CD14-positive monocyte (primary cell): ENCODE measurements around the gene TMEM174. TPM values are rescaled to one million over a fixed set of nuclear protein-coding genes. Genes with fewer than 3 reads are reported as not detected.

ENCODE experiments used
- DNase-seq, 3 donors: peaks; one replicate each; pipeline ENCODE4 v3.0.0-alpha.2; 2011 to 2022
- H2AFZ ChIP-seq: 2 replicates; pipeline ENCODE4 v1.6.0; 2012; ENCODE audit warnings: mild to moderate bottlenecking, low read depth, low read length, inconsistent platforms; ENCODE audit not compliant: insufficient read depth, poor library complexity, severe bottlenecking
- H3K27ac ChIP-seq, 2 donors: 1 replicate in 1 of 2; 2 replicates in 1 of 2; pipeline ENCODE4 v1.5.1; 2012 to 2013; ENCODE audit warnings: low read length in 2 of 2, control low read depth in 1 of 2, inconsistent platforms in 1 of 2, low read depth in 1 of 2, mild to moderate bottlenecking in 1 of 2
- H3K27me3 ChIP-seq, 2 donors: one replicate each; pipeline versions ENCODE4 v1.6.0 to v1.6.1; 2011 to 2013; ENCODE audit warnings: low read length in 2 of 2; ENCODE audit not compliant: control insufficient read depth in 2 of 2, insufficient read depth in 2 of 2
- H3K36me3 ChIP-seq, 2 donors: replicated peaks in 1 of 2; 1 replicate in 1 of 2; 2 replicates in 1 of 2; pipeline versions ENCODE4 v1.5.1 to v1.6.1; 2012 to 2013; ENCODE audit warnings: low read length in 2 of 2, control low read depth in 1 of 2, inconsistent platforms in 1 of 2, mild to moderate bottlenecking in 1 of 2; ENCODE audit not compliant: insufficient read depth in 2 of 2, control insufficient read depth in 1 of 2
- H3K4me1 ChIP-seq, 2 donors: 1 replicate in 1 of 2; 2 replicates in 1 of 2; pipeline versions ENCODE4 v1.5.1 to v1.6.1; 2012 to 2013; ENCODE audit warnings: low read length in 2 of 2, control low read depth in 1 of 2, inconsistent platforms in 1 of 2, mild to moderate bottlenecking in 1 of 2, moderate library complexity in 1 of 2; ENCODE audit not compliant: insufficient read depth in 2 of 2, control insufficient read depth in 1 of 2
- H3K4me2 ChIP-seq: replicated peaks from 2 replicates; pipeline ENCODE3; 2012; ENCODE audit warnings: low read length, moderate library complexity, mild to moderate bottlenecking; ENCODE audit not compliant: poor library complexity, severe bottlenecking; ENCODE audit errors: extremely low read depth
- H3K4me3 ChIP-seq, 3 experiments: fragments of 200-600 bp in 1 of 3; sonication (generic) in 1 of 3; replicated peaks in 1 of 3; 1 replicate in 2 of 3; 2 replicates in 1 of 3; pipeline ENCODE4 v1.5.1; 2011 to 2013; ENCODE audit warnings: low read length in 3 of 3, mild to moderate bottlenecking in 3 of 3, control low read depth in 2 of 3, low read depth in 2 of 3, inconsistent platforms in 1 of 3, moderate library complexity in 1 of 3
- H3K79me2 ChIP-seq: 2 replicates; pipeline ENCODE4 v1.6.0; 2012; ENCODE audit warnings: mild to moderate bottlenecking, control low read depth, inconsistent platforms, low read length, moderate library complexity; ENCODE audit not compliant: insufficient read depth
- H3K9ac ChIP-seq: 2 replicates; pipeline ENCODE4 v1.6.0; 2017; ENCODE audit warnings: low read length, mild to moderate bottlenecking; ENCODE audit not compliant: insufficient read depth, poor library complexity, severe bottlenecking
- H3K9me3 ChIP-seq, 2 donors: replicated peaks in 1 of 2; 1 replicate in 1 of 2; 2 replicates in 1 of 2; pipeline versions ENCODE4 v1.5.1 to v1.6.1; 2012 to 2013; ENCODE audit warnings: low read length in 2 of 2, control low read depth in 1 of 2; ENCODE audit not compliant: control insufficient read depth in 1 of 2, insufficient read depth in 1 of 2
- H4K20me1 ChIP-seq: 2 replicates; pipeline ENCODE4 v1.6.0; 2012; ENCODE audit warnings: mild to moderate bottlenecking, low read length, control low read depth, moderate library complexity; ENCODE audit not compliant: insufficient read depth
- H3K27ac Mint-ChIP-seq, 7 donors: one replicate each; pipeline ENCODE4 v1.8.0; 2020; ENCODE audit warnings: mild to moderate bottlenecking in 7 of 7, mixed read lengths in 7 of 7, moderate library complexity in 6 of 7, inconsistent platforms in 2 of 7
- H3K27me3 Mint-ChIP-seq, 3 donors: one replicate each; pipeline ENCODE4 v1.8.0; 2021 to 2022; ENCODE audit warnings: low read depth in 3 of 3, mild to moderate bottlenecking in 3 of 3, mixed read lengths in 3 of 3, moderate library complexity in 3 of 3, inconsistent platforms in 1 of 3
- H3K36me3 Mint-ChIP-seq, 2 donors: one replicate each; pipeline ENCODE4 v1.8.0; 2020; ENCODE audit warnings: mixed read lengths in 2 of 2, inconsistent platforms in 1 of 2, mild to moderate bottlenecking in 1 of 2
- H3K4me1 Mint-ChIP-seq: one replicate; pipeline ENCODE4 v1.8.0; 2020; ENCODE audit warnings: mild to moderate bottlenecking, mixed read lengths
- H3K4me3 Mint-ChIP-seq, 2 donors: one replicate each; pipeline ENCODE4 v1.8.0; 2020; ENCODE audit warnings: mild to moderate bottlenecking in 2 of 2, mixed read lengths in 2 of 2, moderate library complexity in 1 of 2
- H3K9me3 Mint-ChIP-seq, 7 donors: one replicate each; pipeline ENCODE4 v1.8.0; 2020 to 2022; ENCODE audit warnings: mixed read lengths in 7 of 7, mild to moderate bottlenecking in 6 of 7, moderate library complexity in 6 of 7, inconsistent platforms in 2 of 7
- CTCF ChIP-seq: fragments of 200-600 bp; IDR thresholded peaks from one replicate; pipeline ENCODE4 v1.8.0; 2022; ENCODE audit warnings: antibody characterized with exemption, mild to moderate bottlenecking
- WGBS: methylation state at CpG from one replicate; pipeline ENCODE4 v1.1.5; 2013; ENCODE audit warnings: missing lambda C conversion rate; ENCODE audit not compliant: insufficient coverage; 5-methylcytosine and 5-hydroxymethylcytosine counted together
- intact Hi-C, 2 donors: fragments of 100-400 bp; cut with micrococcal nuclease; formaldehyde crosslinking; loops; one replicate each; pipeline versions ENCODE4 v1.15.0 to v1.15.1; 2023
- polyA plus RNA-seq, 3 donors: library from polyadenylated mRNA; depleted of rRNA in 1 of 3; unstranded in 2 of 3; stranded (reverse) in 1 of 3; fragments of 300-500 nt in 2 of 3; fragments of >200 nt in 1 of 3; fragmentation: Illumina TruSeq in 2 of 3; gene quantifications; 1 replicate in 2 of 3; 2 replicates in 1 of 3; pipeline ENCODE4 v1.2.3, GENCODE V29; 2012 to 2021

TMEM174 gene
- polyA plus RNA-seq, 3 donors = not detected

- no peak overlapping the region for H3K27ac Mint-ChIP-seq
- no peaks in the 10 kb centered on the region for H3K36me3 Mint-ChIP-seq
- H4K20me1 ChIP-seq = no peaks in the 10 kb centered on the region
- H3K27ac ChIP-seq = no peak overlapping the region
- H3K27me3 ChIP-seq = peaks cover 14 to 78% of the 10 kb centered on the region in 2 donors
- H2AFZ ChIP-seq = no peak overlapping the region
- peaks cover 0 to 4% (median 0%) of the 10 kb centered on the region in 7 donors for H3K9me3 Mint-ChIP-seq
- no peak overlapping the region for H3K4me3 ChIP-seq
- 88% methylated on average over 3 of the region's 3 CpGs for WGBS
- H3K36me3 ChIP-seq = no peaks in the 10 kb centered on the region
- no peaks in the 10 kb centered on the region for H3K4me1 Mint-ChIP-seq
- peaks cover 43 to 78% (median 57%) of the 10 kb centered on the region in 3 donors for H3K27me3 Mint-ChIP-seq
- intact Hi-C loops = no loop called here
- no peaks in the 10 kb centered on the region for H3K9me3 ChIP-seq
- no peak for TF ChIP-seq CTCF
- peak overlapping the region in 1 of 2 donors; percentile 37 for H3K4me3 Mint-ChIP-seq
- no peak overlapping the region for H3K4me2 ChIP-seq
- no peak overlapping the region for H3K9ac ChIP-seq
- no peak for DNase-seq
- no peaks in the 10 kb centered on the region for H3K4me1 ChIP-seq
- H3K79me2 ChIP-seq = no peaks in the 10 kb centered on the region
These were observed 38.0 kb upstream of the TMEM174 start for GRCh38 chr5:73135021-73135420.

DNA sequence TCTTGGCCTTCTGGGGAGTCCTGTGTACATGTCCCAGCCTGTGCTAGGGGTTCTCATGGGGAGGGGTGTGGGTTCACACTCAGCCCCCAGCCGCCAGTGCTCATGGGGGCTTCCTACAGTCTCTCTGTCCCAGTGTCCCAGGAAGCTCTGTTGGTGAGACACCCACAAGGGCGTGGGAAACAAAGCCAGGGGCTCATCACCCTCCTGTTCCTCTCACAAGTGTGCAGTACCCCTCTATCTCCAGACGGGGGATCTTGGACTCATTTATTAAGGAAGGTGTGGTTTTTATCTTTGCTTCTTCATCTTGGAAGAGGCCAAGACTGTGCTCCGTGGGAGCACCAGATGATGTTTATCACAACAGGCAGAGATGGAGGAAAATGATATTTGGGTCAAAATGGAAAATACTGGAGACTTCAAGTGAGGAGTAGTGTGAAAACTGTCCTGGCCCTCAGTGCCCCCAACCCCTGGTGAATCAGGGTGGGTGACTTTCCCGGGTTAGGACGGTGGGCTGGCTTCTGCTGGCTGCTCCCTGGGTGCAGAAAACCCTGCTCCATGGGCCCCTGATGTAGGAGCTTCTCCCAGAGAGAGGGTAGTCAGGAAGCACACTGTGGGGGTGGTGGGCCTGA is 37.5 kb upstream of the TMEM174 start:
- Mint-ChIP-seq H3K36me3 (no peaks in the 10 kb centered on the region), H3K4me3 (peak overlapping the region in 1 of 2 donors; percentile 31), H3K4me1 (no peaks in the 10 kb centered on the region), H3K27ac (no peak overlapping the region), H3K9me3 (peaks cover 0 to 4% (median 0%) of the 10 kb centered on the region in 7 donors), H3K27me3 (peaks cover 42 to 75% (median 52%) of the 10 kb centered on the region in 3 donors)
- Histone ChIP-seq H3K36me3 (no peaks in the 10 kb centered on the region), H3K4me2 (no peak overlapping the region), H3K4me3 (no peak overlapping the region), H3K9ac (no peak overlapping the region), H3K27me3 (peaks cover 17 to 80% of the 10 kb centered on the region in 2 donors), H3K27ac (no peak overlapping the region), H4K20me1 (no peaks in the 10 kb centered on the region), H3K79me2 (no peaks in the 10 kb centered on the region), H3K4me1 (no peaks in the 10 kb centered on the region), H3K9me3 (no peaks in the 10 kb centered on the region), H2AFZ (no peak overlapping the region)
- TF ChIP-seq CTCF = no peak
- intact Hi-C loops = no loop called here
- 75% methylated on average over 4 of the region's 6 CpGs for WGBS
- no peak for DNase-seq
